HFFc6 (cell line): ENCODE measurements around the gene PRPF40A. TPM values are rescaled to one million over a fixed set of nuclear protein-coding genes. Genes with fewer than 3 reads are reported as not detected.

Experiments used
- DNase-seq: peaks from one replicate; pipeline ENCODE4 v3.0.0-alpha.2; 2018
- H3K27ac Mint-ChIP-seq: 2 replicates; pipeline ENCODE4 v1.8.0; 2020; ENCODE audit warnings: mild to moderate bottlenecking, mixed read lengths
- H3K27me3 Mint-ChIP-seq: 2 replicates; pipeline ENCODE4 v1.8.0; 2021; ENCODE audit warnings: mild to moderate bottlenecking, moderate library complexity, mixed read lengths; ENCODE audit not compliant: insufficient read depth
- H3K36me3 Mint-ChIP-seq: 2 replicates; pipeline ENCODE4 v1.8.0; 2021; ENCODE audit warnings: low read depth, mixed read lengths
- H3K4me1 Mint-ChIP-seq: 2 replicates; pipeline ENCODE4 v1.8.0; 2020; ENCODE audit warnings: low read depth, mixed read lengths
- H3K4me3 Mint-ChIP-seq: 2 replicates; pipeline ENCODE4 v1.8.0; 2020; ENCODE audit warnings: mild to moderate bottlenecking, moderate library complexity, mixed read lengths
- H3K9me3 Mint-ChIP-seq: 2 replicates; pipeline ENCODE4 v1.8.0; 2020; ENCODE audit warnings: mild to moderate bottlenecking, mixed read lengths
- CTCF ChIP-seq: fragments of 200-600 bp; sonication (generic); IDR thresholded peaks from 2 replicates; pipeline ENCODE4 v1.5.0; 2021; ENCODE audit warnings: antibody characterized with exemption, mild to moderate bottlenecking
- total RNA-seq, 6 experiments: library from RNA; stranded (reverse); fragmentation: NEBNext Ultra II Directional; extraction: Animal tissue kit (Norgen Biotek cat#: 25700); gene quantifications; 2 replicates in 1 of 6; 3 replicates in 5 of 6; pipeline ENCODE4 v1.2.3, GENCODE V29; 2021

PRPF40A gene
- total RNA-seq, 6 experiments from 2014 or later: 88.8 to 105 (median 99.1) TPM

- Mint-ChIP-seq H3K27me3 (no peaks in the 10 kb centered on the region; the same call in 1 of the 2 replicates), H3K4me1 (peaks cover 6% of the 10 kb centered on the region; the same call in 1 of the 2 replicates), H3K36me3 (peaks cover 2% of the 10 kb centered on the region; the same call in 1 of the 2 replicates), H3K9me3 (no peaks in the 10 kb centered on the region), H3K27ac (no peak overlapping the region), H3K4me3 (no peak overlapping the region)
- peak; percentile 97 for TF ChIP-seq CTCF
- DNase-seq: peak; percentile 44
Observed at GRCh38 chr2:152635635-152636298, 81.5 kb downstream of the PRPF40A start.

- Mint-ChIP-seq H3K4me3 (no peak overlapping the region), H3K36me3 (no peaks in the 10 kb centered on the region), H3K27me3 (no peaks in the 10 kb centered on the region; the same call in 1 of the 2 replicates), H3K27ac (no peak overlapping the region), H3K9me3 (no peaks in the 10 kb centered on the region), H3K4me1 (peaks cover 6% of the 10 kb centered on the region; the same call in 1 of the 2 replicates)
- no peak for TF ChIP-seq CTCF
- DNase-seq: no peak
Observed at GRCh38 chr2:152632736-152633135, 84.5 kb downstream of the PRPF40A start.

- Mint-ChIP-seq H3K9me3 (no peaks in the 10 kb centered on the region), H3K36me3 (no peaks in the 10 kb centered on the region), H3K4me1 (peaks cover 18% of the 10 kb centered on the region), H3K27me3 (no peaks in the 10 kb centered on the region), H3K27ac (no peak overlapping the region), H3K4me3 (no peak overlapping the region)
- no peak for DNase-seq
- TF ChIP-seq CTCF: no peak
Observed at GRCh38 chr2:152630466-152630865, 86.8 kb downstream of the PRPF40A start.

- TF ChIP-seq CTCF: no peak
- H3K9me3 Mint-ChIP-seq: no peaks in the 10 kb centered on the region
- peaks cover 4% of the 10 kb centered on the region; the same call in 1 of the 2 replicates for H3K36me3 Mint-ChIP-seq
- no peak overlapping the region for H3K27ac Mint-ChIP-seq
- DNase-seq: no peak
- H3K27me3 Mint-ChIP-seq: no peaks in the 10 kb centered on the region
- peaks cover 18% of the 10 kb centered on the region for H3K4me1 Mint-ChIP-seq
- no peak overlapping the region for H3K4me3 Mint-ChIP-seq
Observed at GRCh38 chr2:152629202-152629601, 88.1 kb downstream of the PRPF40A start.

GRCh38 chr2:152627351-152627957, 89.8 kb downstream of the PRPF40A start:
- Mint-ChIP-seq H3K4me3 (no peak overlapping the region), H3K36me3 (peaks cover 4% of the 10 kb centered on the region; the same call in 1 of the 2 replicates), H3K27me3 (no peaks in the 10 kb centered on the region), H3K4me1 (peaks cover 14% of the 10 kb centered on the region), H3K27ac (no peak overlapping the region), H3K9me3 (no peaks in the 10 kb centered on the region)
- TF ChIP-seq CTCF: peak; percentile 85
- DNase-seq: peak; percentile 40
